Glomerular visceral epithelial cell (primary cell): Measurements from ENCODE around the gene RTL3.
"Not testable (repeated sequence)": the region's sequence is repeated elsewhere in the genome, so short reads cannot be mapped to it uniquely, and the experiment has no call there.

Source experiments
- DNase-seq: peaks from one replicate; pipeline ENCODE4 v3.0.0-alpha.2; 2016; ENCODE audit errors: extremely low spot score

The RTL3 gene, protein sequence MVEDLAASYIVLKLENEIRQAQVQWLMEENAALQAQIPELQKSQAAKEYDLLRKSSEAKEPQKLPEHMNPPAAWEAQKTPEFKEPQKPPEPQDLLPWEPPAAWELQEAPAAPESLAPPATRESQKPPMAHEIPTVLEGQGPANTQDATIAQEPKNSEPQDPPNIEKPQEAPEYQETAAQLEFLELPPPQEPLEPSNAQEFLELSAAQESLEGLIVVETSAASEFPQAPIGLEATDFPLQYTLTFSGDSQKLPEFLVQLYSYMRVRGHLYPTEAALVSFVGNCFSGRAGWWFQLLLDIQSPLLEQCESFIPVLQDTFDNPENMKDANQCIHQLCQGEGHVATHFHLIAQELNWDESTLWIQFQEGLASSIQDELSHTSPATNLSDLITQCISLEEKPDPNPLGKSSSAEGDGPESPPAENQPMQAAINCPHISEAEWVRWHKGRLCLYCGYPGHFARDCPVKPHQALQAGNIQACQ

DNA sequence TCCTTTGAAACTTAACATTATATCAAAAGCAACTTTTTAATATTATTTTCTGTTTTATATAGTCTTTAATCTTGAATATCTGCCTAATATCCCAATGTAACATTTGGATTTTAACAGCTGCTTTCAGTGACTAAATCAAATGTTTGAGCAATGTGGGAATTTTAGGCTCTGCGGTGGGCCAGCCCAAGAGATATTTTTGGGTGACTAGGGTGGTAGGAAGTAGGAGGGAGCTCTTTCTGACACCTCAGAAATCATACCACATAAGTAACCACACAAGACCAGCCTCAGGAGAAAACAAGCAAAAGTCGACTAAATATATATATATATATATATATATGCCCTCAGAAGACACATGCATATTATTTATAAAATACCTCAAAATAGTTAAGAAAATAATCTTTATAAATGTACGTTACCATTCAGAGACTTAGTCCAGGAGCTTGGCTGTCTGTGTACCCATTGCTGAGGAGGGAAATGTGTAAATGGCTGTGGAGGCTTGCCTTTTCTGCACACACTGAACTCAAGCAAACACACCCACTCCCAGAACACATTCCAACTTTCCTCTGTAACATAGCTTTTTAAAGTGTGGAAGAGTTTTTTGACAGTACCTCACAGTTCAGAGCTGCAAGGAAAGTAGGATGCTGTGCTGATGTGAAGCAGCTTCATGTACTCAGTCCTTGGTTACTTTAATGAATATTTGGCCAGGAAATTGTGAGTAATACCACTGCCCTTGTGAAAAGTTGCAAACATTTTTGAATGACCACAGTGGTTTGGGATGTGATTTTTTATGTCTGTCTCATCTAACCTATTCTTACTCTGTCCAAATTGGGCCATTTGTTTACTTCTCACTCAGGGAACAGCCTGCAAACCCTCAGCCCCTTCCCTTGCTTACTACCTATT is at the start of gene RTL3:
Gene RTL3 (minus strand): TSS at position 484 of the 900 bp plus-strand sequence. CDS start 908 bp downstream, outside the sequence.
- DNase-seq = peak; percentile 58

DNA sequence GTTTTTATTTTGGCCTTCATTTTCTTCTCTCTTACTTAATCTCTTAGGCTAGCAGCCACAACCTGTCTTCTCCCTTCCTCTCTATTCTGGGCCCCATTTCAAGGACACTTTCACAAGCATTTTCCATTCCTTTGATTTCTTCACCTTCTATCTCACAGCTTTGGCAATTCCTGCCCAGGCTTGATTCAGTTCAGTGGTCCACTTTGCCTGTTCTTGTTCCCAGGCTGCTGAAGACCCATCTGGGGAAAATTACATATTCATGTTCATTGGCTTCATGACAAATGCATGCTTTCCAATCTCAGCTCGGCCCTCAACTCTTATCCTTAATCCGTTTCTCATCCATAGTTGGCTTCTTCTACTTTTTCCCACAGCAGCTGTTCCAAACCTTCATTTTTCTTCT is 49.7 kb upstream of the RTL3 start:
- DNase-seq = no peak

DNA sequence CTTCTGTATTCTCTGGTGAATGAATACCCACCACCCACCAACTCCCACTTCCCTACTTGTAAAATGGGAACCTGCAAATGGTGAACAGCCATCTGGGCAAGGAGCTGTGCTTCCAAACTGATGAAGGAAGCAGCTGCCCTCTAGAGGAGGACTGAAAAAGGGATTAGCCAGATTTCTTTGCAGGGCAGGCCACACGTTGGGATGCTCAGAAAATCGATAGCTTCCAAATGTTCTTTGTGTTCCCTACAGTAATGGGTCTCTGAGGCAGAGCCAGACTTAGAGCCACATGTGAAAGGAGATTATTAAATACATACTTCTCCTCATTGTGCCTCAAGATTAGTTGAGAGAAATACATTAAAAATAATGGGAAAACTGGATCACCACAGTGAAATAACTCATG is 49.1 kb upstream of the RTL3 start:
- peak; percentile 14 for DNase-seq

DNA sequence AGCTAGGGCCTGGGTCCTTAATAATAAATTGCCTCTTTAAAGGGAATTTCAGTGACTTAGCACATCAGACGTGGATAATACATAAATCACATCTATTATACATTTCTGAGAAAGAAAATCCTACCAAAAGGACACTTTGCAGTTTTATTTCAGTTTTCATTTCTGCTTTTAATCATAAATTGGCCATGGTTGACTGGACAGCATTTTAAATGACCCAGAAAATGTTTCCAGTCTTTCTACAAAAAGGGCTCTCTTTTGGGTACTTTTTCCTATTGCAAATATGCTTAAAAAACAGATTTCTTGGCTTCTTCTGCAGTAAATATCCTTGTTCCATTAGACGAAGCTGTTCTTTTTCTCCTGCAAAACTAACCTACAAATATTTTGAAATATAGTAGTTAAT is 46.9 kb upstream of the RTL3 start:
- DNase-seq = no peak

- DNase-seq = no peak
Measured at GRCh38 chrX:78693536-78693935, 34.4 kb upstream of the RTL3 start.

GRCh38 chrX:78693012-78693411 is 33.9 kb upstream of the RTL3 start:
- no peak for DNase-seq

- no peak for DNase-seq
Measured at GRCh38 chrX:78687586-78687985, 28.5 kb upstream of the RTL3 start.

- no peak for DNase-seq
Measured at GRCh38 chrX:78673246-78673645, 14.1 kb upstream of the RTL3 start.

GRCh38 chrX:78665342-78665741 is 6.2 kb upstream of the RTL3 start:
- no peak for DNase-seq

GRCh38 chrX:78661836-78662235 is 2.7 kb upstream of the RTL3 start:
- no peak for DNase-seq

GRCh38 chrX:78659955-78660354 is 827 bp upstream of the RTL3 start:
- DNase-seq = no peak

DNA sequence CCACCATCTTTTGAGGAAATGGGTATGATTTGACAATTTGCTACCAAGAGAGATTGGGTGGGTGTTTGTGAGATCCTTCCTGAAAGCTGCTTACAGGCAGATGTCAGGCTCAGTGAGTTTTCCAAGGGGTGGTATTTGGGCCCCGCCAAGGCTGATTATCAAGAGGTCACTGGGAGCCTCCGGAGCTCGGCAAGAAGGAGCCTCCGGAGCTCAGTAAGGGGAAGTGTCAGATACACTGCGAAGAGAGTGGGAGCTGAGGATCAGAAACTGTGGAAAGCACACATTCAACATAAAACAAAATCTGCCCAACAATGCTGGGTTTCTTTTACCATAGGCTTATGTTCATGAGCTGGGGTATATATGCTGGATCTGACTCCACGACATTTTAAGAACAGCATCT is 714 bp downstream of the RTL3 start:
- no peak for DNase-seq

DNA sequence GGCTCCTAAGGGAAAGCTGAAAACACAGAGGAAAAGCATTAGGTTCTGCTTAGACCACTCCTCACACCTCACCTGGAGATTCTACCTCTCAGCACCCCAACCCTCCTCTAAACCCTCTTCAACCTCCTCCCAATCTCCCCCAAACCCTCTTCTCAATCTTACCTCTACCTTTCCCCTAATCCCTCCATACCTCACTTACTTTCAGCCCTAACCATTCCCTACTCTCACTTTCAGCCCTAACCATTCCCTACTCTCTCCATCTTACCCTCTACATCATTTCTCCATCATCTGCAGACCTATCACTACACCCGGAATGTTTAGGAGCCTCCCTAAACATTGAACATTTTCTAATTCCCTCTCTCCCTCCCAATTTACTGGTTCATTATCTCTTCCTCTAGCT is 3.5 kb downstream of the RTL3 start:
- DNase-seq = no peak

- peak; percentile 82 for DNase-seq
Measured at GRCh38 chrX:78653118-78653822, 5.9 kb downstream of the RTL3 start.

GRCh38 chrX:78650906-78651437 is 8.2 kb downstream of the RTL3 start:
- peak; percentile 62 for DNase-seq

DNA sequence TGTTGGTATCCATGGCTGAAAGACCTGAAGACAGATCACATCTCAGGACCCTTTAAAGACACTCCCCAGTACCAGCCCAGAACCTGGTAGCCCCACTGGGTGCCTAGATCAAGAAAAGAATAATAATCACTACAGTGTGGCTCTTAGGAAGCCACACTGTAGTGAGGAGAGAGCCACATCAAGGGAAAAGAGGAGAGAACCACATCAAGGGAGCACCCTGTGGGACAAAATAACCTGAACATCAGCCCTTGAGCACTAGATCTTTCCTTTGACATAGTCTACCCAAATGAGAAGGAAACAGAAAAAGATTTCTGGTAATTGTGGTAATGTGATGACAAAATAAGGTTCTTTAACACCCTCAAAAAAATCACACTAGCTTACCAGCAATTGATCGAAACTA is 15.3 kb downstream of the RTL3 start:
- no peak for DNase-seq

- DNase-seq = no peak
Measured at GRCh38 chrX:78643096-78643495, 16.0 kb downstream of the RTL3 start.

GRCh38 chrX:78636096-78636495 is 23.0 kb downstream of the RTL3 start:
- DNase-seq = not testable (repeated sequence)

GRCh38 chrX:78624962-78625909 is 33.9 kb downstream of the RTL3 start:
- DNase-seq = no peak

- DNase-seq = no peak
Measured at GRCh38 chrX:78624426-78624825, 34.7 kb downstream of the RTL3 start.

GRCh38 chrX:78622831-78623230 is 36.3 kb downstream of the RTL3 start:
- DNase-seq = no peak
